COLO668 (cell line): ENCODE measurements around the gene CLN6.
A peak's percentile ranks its signal among the peaks of the same experiment; 100 is the strongest.
"Not testable (repeated sequence)": the region's sequence is repeated elsewhere in the genome, so short reads cannot be mapped to it uniquely, and the experiment has no call there.

Source experiments
- DNase-seq: peaks from one replicate; lab custom pipeline; 2025; ENCODE audit not compliant: unreplicated experiment; lab: John Stamatoyannopoulos, UW

The CLN6 gene

DNA sequence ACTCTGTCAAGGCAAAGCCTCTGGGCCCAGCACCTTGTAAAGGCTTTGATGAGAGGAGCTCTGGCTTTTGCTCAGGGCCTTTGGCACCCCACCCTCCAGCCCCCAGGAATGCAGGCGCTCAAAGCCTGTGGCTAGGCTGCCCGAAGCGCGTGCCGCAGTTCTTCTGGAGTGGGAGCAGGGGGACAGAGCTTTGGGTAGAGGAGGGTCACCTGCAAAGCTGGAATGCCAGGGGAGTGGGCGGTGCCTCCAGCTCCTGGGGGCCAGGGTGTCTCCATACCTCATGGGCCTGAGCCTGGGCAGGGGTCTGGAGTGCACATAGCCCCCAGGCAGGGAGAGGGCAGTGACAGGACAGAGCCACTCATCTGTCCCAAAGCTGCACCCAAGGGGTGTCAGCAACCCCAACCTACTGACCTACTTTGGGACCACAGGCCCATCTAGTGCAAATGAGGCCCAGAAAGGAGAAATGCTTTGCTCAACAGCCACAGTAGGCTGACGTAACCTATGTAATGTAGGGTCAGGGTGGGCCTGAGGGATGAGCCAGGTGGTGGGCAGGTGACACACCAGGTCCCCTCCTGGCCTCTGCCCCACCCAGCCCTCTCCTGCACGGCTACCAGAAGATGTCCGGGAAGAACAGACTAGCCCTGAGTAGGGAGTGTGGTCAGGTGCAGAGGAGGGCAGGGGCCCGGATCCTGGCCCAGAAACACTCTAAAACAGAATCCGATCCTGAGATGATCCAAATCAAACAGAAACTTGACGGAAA lies 22.2 kb downstream of the CLN6 start:
- no peak for DNase-seq

- no peak for DNase-seq
These were observed 22.8 kb downstream of the CLN6 start for GRCh38 chr15:68206711-68207151.

DNA sequence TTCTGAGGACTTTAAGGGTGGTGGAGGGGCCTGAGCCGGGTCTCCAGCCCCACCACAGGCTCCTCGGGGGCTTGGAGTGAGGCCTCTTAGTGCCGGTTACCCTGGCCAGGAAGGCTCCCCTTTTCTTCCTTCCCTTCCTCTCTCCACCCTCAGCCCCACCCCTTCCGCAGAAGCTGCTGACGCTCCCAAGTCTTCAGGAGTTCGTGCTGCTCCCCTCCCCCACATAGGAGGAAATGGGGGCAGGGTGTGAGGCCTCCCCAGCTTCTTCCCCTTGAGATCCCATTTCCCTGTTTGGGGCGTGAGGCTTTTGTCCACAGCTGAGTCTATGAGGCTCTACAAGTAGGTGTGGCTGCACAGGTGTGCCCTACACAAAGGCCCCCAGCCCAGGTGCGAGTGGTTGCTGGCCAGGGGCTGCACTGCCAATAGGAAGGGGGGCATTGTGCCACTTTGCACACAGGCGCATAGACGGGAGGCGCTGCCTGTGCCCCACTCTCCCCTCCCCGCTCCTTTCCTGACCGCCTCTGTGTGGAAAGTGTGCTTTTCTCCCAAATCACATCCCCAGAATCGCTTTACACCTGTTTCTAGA lies 23.5 kb downstream of the CLN6 start:
- peak; percentile 15 for DNase-seq

DNA sequence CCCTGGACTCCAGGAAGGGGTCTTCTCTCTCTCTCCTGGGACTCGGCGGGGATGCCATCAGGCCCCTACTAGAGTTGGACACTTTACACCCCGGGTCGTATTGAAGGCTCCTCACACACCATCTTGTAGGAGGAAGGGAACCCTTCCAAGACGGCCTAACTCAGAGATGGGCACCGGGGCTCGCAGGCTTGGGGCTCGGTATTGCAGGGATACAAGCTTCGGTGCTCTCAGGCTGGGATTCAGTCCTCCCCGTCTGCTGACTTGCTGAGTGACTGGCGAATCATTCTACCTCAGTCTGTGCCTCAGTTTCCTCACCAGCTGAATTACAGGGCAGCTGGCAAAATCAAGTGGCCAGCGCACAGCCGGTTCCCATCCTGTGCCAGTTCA lies 24.0 kb downstream of the CLN6 start:
- DNase-seq = no peak

DNA sequence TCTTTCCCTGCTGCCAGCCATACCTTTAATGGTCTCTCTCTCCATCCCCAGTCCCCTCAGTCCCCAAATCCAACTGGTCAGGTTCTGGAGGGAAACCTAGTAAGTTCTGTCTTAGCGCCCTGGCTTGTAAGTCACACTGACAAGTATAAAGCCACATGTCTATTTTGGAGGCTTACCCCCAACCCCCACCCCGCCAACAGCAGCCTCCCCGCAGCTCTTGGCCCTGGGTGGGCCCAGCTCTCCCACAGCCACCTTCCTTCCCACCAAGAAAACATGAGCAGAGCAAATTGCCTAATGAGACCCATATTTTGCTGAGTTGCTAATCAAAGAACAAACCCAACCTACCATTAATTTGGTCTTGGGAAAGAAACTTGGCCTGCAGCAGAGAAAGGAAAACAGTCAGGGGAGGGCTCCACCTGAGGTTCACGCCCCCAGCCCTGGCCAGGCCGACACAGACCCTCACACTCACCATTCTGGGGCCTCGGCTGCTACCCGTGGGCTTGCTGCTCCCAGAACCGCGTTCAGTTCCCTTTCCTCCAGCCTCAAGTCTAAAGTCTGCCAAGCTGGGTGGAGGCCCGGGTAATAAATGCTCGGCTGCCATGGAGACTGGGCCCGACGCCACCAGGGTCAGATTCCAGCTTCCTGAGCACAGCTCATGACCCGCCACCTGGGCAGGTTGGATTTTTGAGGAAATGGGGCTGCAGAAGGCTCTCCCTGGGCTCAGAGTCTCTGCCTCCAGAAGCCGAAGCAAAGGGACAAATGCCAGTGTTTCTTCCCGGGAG lies 24.6 kb downstream of the CLN6 start, which contains the start of gene CALML4:
Gene CALML4 (minus strand): TSS at position 557 of the 782 bp plus-strand sequence. CDS start 85 bp downstream, at position 472.
- DNase-seq = peak; percentile 67

- no peak for DNase-seq
These were observed 25.2 kb downstream of the CLN6 start for GRCh38 chr15:68204361-68204760.

GRCh38 chr15:68203956-68204355 lies 25.6 kb downstream of the CLN6 start:
- DNase-seq = no peak

- no peak for DNase-seq
These were observed 26.0 kb downstream of the CLN6 start for GRCh38 chr15:68203486-68203885.

DNA sequence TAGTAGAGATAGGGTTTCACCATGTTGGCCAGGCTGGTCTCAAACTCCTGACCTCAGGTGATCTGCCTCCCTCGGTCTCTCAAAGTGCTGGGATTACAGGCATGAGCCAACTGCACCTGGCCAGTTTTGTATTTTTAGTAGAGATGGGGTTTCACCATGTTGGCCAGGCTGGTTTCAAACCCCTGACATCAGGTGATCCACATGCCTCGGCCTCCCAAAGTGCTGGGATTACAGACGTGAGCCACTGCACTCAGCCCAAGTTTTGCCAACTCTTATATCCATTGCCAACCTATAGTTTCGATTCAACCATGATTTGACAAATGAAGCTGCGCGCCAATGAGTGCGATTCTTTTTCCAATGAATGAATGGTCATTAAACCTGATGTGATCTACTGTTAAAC lies 26.5 kb downstream of the CLN6 start:
- DNase-seq = not testable (repeated sequence)

- DNase-seq = no peak
These were observed 27.7 kb downstream of the CLN6 start for GRCh38 chr15:68201879-68202261.

- no peak for DNase-seq
These were observed 28.2 kb downstream of the CLN6 start for GRCh38 chr15:68201153-68201878.

GRCh38 chr15:68200016-68200861 lies 29.3 kb downstream of the CLN6 start:
- DNase-seq = no peak

- DNase-seq = no peak
These were observed 30.2 kb downstream of the CLN6 start for GRCh38 chr15:68199340-68199739.

- no peak for DNase-seq
These were observed 31.7 kb downstream of the CLN6 start for GRCh38 chr15:68197661-68198437.

DNA sequence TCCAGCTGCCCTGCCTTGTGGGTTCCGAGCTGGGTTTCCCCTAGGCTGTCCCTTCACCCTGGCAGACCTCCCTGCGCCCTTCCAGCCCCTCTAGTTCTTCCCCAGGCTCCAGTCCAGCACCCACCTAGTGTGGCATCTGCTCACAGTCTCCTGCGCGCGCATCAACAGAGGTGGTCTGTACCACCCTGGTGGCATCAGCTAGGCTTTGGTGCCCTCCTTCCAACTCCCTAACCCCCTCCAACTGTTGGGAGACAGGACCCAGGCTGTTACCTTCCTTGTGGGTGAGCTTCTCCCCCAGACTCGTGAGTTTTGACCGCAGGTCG lies 32.4 kb downstream of the CLN6 start:
- DNase-seq = no peak

- no peak for DNase-seq
These were observed 32.9 kb downstream of the CLN6 start for GRCh38 chr15:68196445-68197169.

DNA sequence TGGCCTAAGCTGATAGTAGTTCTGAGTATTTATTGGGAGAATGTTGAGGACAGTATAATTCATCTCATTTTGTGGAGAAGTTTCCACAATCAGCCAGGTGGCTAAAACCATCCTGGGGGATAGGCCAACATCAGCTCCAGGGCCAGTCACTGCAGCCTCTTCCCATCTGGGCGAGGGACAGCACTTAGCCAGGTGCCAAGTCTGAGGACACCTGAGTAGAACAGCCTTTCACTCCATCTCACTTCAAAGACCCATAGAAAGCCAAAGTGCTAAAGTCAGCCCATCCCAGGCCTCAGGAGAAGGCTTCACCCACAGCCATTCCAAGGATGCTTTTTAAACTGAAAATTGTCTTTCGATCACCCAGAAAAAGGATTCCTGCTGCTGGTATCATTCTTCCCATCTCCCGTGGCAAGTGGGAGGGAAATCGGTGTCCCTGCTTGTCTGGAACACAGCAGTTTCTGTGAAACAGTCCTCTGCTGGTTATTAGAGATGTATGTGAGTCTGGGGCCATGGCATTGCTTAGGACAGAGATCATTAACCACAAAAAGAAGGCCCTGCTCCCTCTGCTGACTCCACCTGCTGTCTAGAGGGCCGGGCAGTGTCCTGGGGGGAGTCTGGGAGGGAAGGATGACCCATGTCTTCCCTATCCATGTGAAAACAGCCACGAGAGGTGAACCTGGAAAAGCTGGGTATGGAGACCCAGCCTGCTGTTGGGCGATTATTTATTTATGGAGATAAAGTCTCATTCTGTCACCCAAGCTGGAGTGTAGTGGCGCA lies 34.0 kb downstream of the CLN6 start:
- DNase-seq = no peak

DNA sequence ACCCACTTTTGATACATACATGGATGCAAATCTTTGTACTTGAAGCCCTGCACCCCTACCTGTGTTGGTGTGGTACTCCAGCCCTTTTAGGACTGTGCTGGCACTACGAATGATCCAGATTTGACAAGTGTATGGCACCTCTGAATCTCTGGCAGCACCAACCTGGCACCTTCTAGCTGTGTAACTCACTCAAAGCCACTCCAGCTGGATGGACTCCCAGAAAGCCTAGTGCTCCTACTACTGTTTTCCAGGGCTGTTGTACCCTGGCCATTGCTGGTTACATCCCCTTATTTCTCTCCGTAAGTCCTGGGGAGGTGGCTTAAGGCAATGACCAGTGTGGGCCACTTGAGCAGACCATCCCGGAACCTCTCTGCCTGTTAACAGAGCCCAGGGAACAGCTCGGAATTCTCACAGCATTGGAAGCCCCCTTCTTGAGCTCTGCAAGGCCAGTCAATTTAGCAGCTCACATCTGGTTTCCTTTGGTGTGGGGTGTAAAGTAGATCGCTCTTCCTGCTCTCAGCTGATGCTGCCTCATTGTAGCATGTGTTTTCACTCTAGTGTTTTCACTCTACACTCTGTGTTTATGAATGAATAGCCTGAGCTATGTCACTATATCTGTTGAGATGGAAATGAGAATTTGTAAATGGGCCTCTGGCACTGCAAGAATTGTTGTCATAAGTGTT lies 36.6 kb downstream of the CLN6 start:
- no peak for DNase-seq
